ENCODE measurements around the gene P2RY2.
"Not testable (repeated sequence)": the region's sequence is repeated elsewhere in the genome, so short reads cannot be mapped to it uniquely, and the experiment has no call there.

Gene P2RY2

GRCh38 chr11:73269459-73270015 lies 51.5 kb downstream of the P2RY2 start:
- FAIRE-seq = no peak

GRCh38 chr11:73270016-73270854 lies 52.2 kb downstream of the P2RY2 start:
- FAIRE-seq = no peak

- FAIRE-seq = no peak
Measured at GRCh38 chr11:73270855-73271477, 52.9 kb downstream of the P2RY2 start.

GRCh38 chr11:73271478-73271865 lies 53.4 kb downstream of the P2RY2 start:
- FAIRE-seq = not testable (repeated sequence)

- no peak for FAIRE-seq
Measured at GRCh38 chr11:73271936-73272679, 54.0 kb downstream of the P2RY2 start, which contains the start of gene P2RY6. TSS of gene P2RY6 (plus strand) at chr11:73272338. CDS start at chr11:73296519, 24,181 bp downstream.

- FAIRE-seq = no peak
Measured at GRCh38 chr11:73272680-73273038, 54.6 kb downstream of the P2RY2 start.

GRCh38 chr11:73273222-73273895 lies 55.3 kb downstream of the P2RY2 start:
- no peak for FAIRE-seq

- not testable (repeated sequence) for FAIRE-seq
Measured at GRCh38 chr11:73274191-73274590, 56.1 kb downstream of the P2RY2 start.

- FAIRE-seq = no peak
Measured at GRCh38 chr11:73274722-73275380, 56.8 kb downstream of the P2RY2 start.

- no peak for FAIRE-seq
Measured at GRCh38 chr11:73275381-73275750, 57.3 kb downstream of the P2RY2 start.

GRCh38 chr11:73277467-73277866 lies 59.4 kb downstream of the P2RY2 start:
- no peak for FAIRE-seq

- FAIRE-seq = no peak
Measured at GRCh38 chr11:73280626-73281025, 62.5 kb downstream of the P2RY2 start.

- FAIRE-seq = no peak
Measured at GRCh38 chr11:73281201-73281741, 63.2 kb downstream of the P2RY2 start.

- FAIRE-seq = no peak
Measured at GRCh38 chr11:73281796-73282660, 63.9 kb downstream of the P2RY2 start.

GRCh38 chr11:73283276-73284000 lies 65.4 kb downstream of the P2RY2 start:
- FAIRE-seq = no peak

- no peak for FAIRE-seq
Measured at GRCh38 chr11:73284106-73284505, 66.0 kb downstream of the P2RY2 start.

- FAIRE-seq = no peak
Measured at GRCh38 chr11:73285721-73286120, 67.6 kb downstream of the P2RY2 start.

Measured in endometrium (tissue), 2 donors.